Urinary bladder (tissue), 4 donors: ENCODE data around the gene SV2C. TPM values are rescaled to one million over a fixed set of nuclear protein-coding genes. Genes with fewer than 3 reads are reported as not detected.
A peak's percentile ranks its signal among the peaks of the same experiment; 100 is the strongest.

Experiments
- DNase-seq: peaks from one replicate; pipeline ENCODE4 v3.0.0-alpha.2; 2015; ENCODE audit errors: extremely low spot score
- H3K27ac ChIP-seq: one replicate; pipeline ENCODE4 v1.5.1; 2013; ENCODE audit warnings: low read depth, mild to moderate bottlenecking, moderate library complexity
- H3K36me3 ChIP-seq: one replicate; pipeline ENCODE4 v1.6.1; 2013; ENCODE audit warnings: mild to moderate bottlenecking, moderate library complexity; ENCODE audit not compliant: insufficient read depth
- H3K4me1 ChIP-seq: one replicate; pipeline ENCODE4 v1.6.1; 2013; ENCODE audit warnings: mild to moderate bottlenecking, moderate library complexity; ENCODE audit not compliant: insufficient read depth
- H3K4me3 ChIP-seq: one replicate; pipeline ENCODE4 v1.5.1; 2013; ENCODE audit warnings: low read depth, low read length
- WGBS: extraction: QIAGEN DNeasy Blood & Tissue Kit; methylation state at CpG from one replicate; pipeline ENCODE4 v1.1.7; 2013; 5-methylcytosine and 5-hydroxymethylcytosine counted together
- polyA plus RNA-seq: library from polyadenylated mRNA; stranded (reverse); fragments of 200-250 nt; gene quantifications from one replicate; pipeline ENCODE4 v1.2.3, GENCODE V29; 2013
- total RNA-seq: library from RNA; depleted of rRNA; stranded (reverse); fragments of >200 nt; gene quantifications from one replicate; pipeline ENCODE4 v1.2.3, GENCODE V29; 2014
- donor health status: healthy with polysubstance abuse.
- donor health status: healthy.

SV2C gene
- total and polyA plus RNA-seq, 2 donors: 0.56 to 2.1 TPM

- WGBS: 59% methylated on average over 3 of the region's 3 CpGs
- Histone ChIP-seq H3K27ac (no peak overlapping the region), H3K36me3 (no peaks in the 10 kb centered on the region), H3K4me3 (no peak overlapping the region), H3K4me1 (no peaks in the 10 kb centered on the region)
- no peak for DNase-seq
Measured at GRCh38 chr5:76245590-76245989, 162.4 kb downstream of the SV2C start.

GRCh38 chr5:76249621-76250020, 166.4 kb downstream of the SV2C start:
- 87% methylated on average over 7 of the region's 7 CpGs for WGBS
- no peaks in the 10 kb centered on the region for H3K36me3 ChIP-seq
- no peaks in the 10 kb centered on the region for H3K4me1 ChIP-seq
- H3K27ac ChIP-seq: no peak overlapping the region
- DNase-seq: no peak
- H3K4me3 ChIP-seq: no peak overlapping the region

DNA sequence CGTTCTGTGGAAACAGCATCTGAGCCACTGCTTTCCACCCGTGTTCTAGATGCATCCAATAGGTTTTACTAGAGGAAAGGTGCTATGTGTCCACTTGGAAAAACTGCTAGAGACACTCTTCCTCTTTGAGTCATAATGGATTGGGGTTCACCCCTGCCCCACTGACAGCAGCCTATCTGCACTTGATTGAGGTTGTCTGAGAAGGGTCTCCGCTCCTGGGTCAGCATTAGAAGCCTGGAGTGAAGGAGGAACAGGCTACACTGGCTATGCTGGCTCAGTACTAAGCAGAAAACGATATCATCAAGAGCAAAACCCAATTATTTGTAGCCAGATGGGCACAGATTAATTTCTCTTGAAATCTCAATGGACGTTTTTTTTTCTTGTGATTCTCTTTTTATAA, 167.3 kb downstream of the SV2C start:
- DNase-seq: no peak
- Histone ChIP-seq H3K4me1 (no peaks in the 10 kb centered on the region), H3K4me3 (no peak overlapping the region), H3K36me3 (no peaks in the 10 kb centered on the region), H3K27ac (no peak overlapping the region)
- WGBS: 68% methylated on average over 5 of the region's 5 CpGs

DNA sequence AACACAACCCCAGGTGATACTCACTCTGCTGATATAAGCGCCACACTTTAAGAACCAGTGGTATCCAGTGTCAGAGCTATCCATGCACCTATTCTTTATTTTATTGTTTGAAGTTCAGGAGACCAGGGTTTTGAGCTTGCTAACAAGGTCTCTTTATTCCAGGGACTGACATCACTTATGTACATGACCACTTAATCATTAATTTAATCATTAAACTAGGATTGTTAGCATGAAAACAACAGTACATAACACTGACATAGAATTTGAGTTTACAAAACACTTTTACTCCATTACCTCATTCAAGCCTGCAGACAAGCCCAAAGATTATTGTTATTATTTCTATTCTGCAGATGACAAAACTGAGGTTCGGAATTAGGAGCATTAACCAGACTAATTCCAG, 168.5 kb downstream of the SV2C start:
- Histone ChIP-seq H3K4me3 (no peak overlapping the region), H3K36me3 (no peaks in the 10 kb centered on the region), H3K27ac (no peak overlapping the region), H3K4me1 (no peaks in the 10 kb centered on the region)
- 90% methylated on average over 2 of the region's 2 CpGs for WGBS
- DNase-seq: no peak

GRCh38 chr5:76252437-76252836, 169.3 kb downstream of the SV2C start:
- no peak overlapping the region for H3K4me3 ChIP-seq
- H3K27ac ChIP-seq: no peak overlapping the region
- 78% methylated on average over 2 of the region's 2 CpGs for WGBS

GRCh38 chr5:76256116-76256889, 173.1 kb downstream of the SV2C start:
- Histone ChIP-seq H3K36me3 (no peaks in the 10 kb centered on the region), H3K4me3 (no peak overlapping the region), H3K27ac (no peak overlapping the region), H3K4me1 (no peaks in the 10 kb centered on the region)
- WGBS: 20% methylated on average over 8 of the region's 8 CpGs
- peak; percentile 42 for DNase-seq

More at GRCh38 chr5:76252437-76252836, 169.3 kb downstream of the SV2C start:
- no peak for DNase-seq
- Histone ChIP-seq H3K36me3 (no peaks in the 10 kb centered on the region), H3K4me1 (no peaks in the 10 kb centered on the region)

GRCh38 chr5:76257225-76257833, 174.1 kb downstream of the SV2C start:
- WGBS: 86% methylated on average over 6 of the region's 6 CpGs
- Histone ChIP-seq H3K4me3 (no peak overlapping the region), H3K36me3 (no peaks in the 10 kb centered on the region), H3K27ac (no peak overlapping the region), H3K4me1 (no peaks in the 10 kb centered on the region)
- no peak for DNase-seq

GRCh38 chr5:76257897-76258296, 174.7 kb downstream of the SV2C start:
- no peak for DNase-seq
- H3K27ac ChIP-seq: no peak overlapping the region
- no peaks in the 10 kb centered on the region for H3K36me3 ChIP-seq
- H3K4me3 ChIP-seq: no peak overlapping the region
- WGBS: 73% methylated on average over 3 of the region's 3 CpGs
- H3K4me1 ChIP-seq: no peaks in the 10 kb centered on the region

DNA sequence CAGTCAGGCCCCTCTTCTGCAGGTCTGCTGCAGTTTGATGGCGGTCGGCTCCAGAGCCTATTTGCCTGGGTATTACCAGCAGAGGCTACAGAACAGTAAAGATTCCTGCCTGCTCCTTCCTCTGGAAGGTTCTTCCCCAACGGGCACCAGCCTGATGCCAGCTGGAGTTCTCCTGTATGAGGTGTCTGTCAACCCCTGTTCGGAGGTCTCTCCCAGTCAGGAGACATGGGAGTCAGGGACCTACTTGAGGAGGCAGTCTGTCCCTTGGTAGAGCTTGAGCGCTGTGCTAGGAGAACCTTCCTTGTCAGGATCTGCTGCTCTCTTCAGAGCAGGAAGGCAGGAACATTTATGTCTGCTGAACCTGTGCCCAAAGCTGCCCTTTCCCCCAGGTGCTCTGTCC, 181.5 kb downstream of the SV2C start:
- no peak for DNase-seq
- Histone ChIP-seq H3K4me3 (no peak overlapping the region), H3K36me3 (no peaks in the 10 kb centered on the region), H3K27ac (no peak overlapping the region), H3K4me1 (no peaks in the 10 kb centered on the region)
- WGBS: 83% methylated on average over 5 of the region's 5 CpGs

DNA sequence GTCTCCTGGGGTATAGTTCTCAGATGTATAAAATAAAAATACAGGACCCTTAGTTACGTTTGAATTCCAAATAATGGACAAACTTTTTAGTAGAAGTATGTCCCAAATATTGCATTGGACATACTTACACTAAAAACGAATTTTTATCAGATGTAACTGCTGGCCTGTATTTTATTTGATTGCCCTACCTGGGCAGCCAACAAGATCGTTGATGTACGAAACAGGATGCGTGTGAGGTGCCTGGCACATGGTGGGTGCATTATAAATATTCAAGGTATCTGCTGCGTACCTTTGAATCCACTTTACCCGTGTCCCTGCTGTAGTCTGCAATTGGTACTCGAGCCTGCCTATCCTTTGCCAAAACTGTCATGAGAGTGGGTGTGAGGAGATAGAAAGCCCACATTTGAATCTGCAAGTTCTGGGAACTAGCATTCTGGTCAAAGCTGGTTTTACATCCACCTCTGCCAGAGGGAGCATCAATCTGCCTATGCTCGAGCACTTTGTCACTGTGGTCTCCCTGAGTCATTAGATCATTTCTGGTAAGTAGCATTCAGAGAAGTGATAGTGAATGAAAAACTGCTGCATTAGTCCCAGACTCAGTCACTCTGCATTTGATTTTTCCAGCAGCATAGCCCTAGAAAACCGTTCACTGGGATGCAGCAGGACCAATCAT, 186.2 kb downstream of the SV2C start:
- WGBS: 69% methylated on average over 10 of the region's 10 CpGs
- H3K27ac ChIP-seq: no peak overlapping the region
- H3K4me3 ChIP-seq: no peak overlapping the region
- no peak for DNase-seq
- H3K4me1 ChIP-seq: no peaks in the 10 kb centered on the region
- H3K36me3 ChIP-seq: no peaks in the 10 kb centered on the region

GRCh38 chr5:76269932-76270610, 186.9 kb downstream of the SV2C start:
- Histone ChIP-seq H3K27ac (no peak overlapping the region), H3K4me3 (no peak overlapping the region), H3K4me1 (no peaks in the 10 kb centered on the region), H3K36me3 (no peaks in the 10 kb centered on the region)
- WGBS: 22% methylated on average over 1 of the region's 1 CpG
- DNase-seq: no peak

- H3K4me1 ChIP-seq: no peaks in the 10 kb centered on the region
- no peaks in the 10 kb centered on the region for H3K36me3 ChIP-seq
- no peak for DNase-seq
Measured at GRCh38 chr5:76271836-76272235, 188.7 kb downstream of the SV2C start.

GRCh38 chr5:76273206-76273885, 190.2 kb downstream of the SV2C start:
- WGBS: 54% methylated on average over 8 of the region's 8 CpGs
- DNase-seq: no peak

More at GRCh38 chr5:76271836-76272235, 188.7 kb downstream of the SV2C start:
- no peak overlapping the region for H3K4me3 ChIP-seq
- H3K27ac ChIP-seq: no peak overlapping the region

More at GRCh38 chr5:76273206-76273885, 190.2 kb downstream of the SV2C start:
- Histone ChIP-seq H3K4me3 (no peak overlapping the region), H3K36me3 (no peaks in the 10 kb centered on the region), H3K27ac (no peak overlapping the region), H3K4me1 (no peaks in the 10 kb centered on the region)
